GM12873 (cell line): ENCODE data around the gene SERPINA3.

ENCODE experiments used
- TF ChIP-seq, protein P1 (sequence below): IDR thresholded peaks from 2 replicates; pipeline ENCODE4 v1.5.1; 2012; ENCODE audit warnings: low read depth, mild to moderate bottlenecking, moderate library complexity, low read length, control low read depth; ENCODE audit not compliant: insufficient read depth; ENCODE audit errors: missing control alignments

The SERPINA3 gene

DNA sequence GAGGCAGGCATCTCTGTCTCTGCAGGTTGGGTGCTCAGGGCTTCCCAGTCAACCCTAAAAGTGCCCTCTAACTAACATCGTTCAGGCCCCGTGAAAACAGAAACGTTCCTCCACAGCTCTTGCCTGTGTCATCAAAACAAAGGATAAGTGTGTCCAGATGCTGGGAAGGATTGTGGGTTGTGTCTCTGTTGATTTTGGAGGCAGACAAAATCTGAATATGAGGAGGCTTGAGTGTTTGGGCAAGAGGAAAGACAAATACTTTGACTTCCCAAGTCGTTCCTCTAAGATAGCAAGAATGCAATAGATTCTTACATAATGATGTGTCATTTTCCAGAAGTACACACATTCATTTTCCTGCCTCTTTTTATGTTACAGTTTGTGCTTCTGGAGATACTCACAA, 52.9 kb downstream of the SERPINA3 start:
- TF ChIP-seq, protein P1, sequence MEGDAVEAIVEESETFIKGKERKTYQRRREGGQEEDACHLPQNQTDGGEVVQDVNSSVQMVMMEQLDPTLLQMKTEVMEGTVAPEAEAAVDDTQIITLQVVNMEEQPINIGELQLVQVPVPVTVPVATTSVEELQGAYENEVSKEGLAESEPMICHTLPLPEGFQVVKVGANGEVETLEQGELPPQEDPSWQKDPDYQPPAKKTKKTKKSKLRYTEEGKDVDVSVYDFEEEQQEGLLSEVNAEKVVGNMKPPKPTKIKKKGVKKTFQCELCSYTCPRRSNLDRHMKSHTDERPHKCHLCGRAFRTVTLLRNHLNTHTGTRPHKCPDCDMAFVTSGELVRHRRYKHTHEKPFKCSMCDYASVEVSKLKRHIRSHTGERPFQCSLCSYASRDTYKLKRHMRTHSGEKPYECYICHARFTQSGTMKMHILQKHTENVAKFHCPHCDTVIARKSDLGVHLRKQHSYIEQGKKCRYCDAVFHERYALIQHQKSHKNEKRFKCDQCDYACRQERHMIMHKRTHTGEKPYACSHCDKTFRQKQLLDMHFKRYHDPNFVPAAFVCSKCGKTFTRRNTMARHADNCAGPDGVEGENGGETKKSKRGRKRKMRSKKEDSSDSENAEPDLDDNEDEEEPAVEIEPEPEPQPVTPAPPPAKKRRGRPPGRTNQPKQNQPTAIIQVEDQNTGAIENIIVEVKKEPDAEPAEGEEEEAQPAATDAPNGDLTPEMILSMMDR: no peak

DNA sequence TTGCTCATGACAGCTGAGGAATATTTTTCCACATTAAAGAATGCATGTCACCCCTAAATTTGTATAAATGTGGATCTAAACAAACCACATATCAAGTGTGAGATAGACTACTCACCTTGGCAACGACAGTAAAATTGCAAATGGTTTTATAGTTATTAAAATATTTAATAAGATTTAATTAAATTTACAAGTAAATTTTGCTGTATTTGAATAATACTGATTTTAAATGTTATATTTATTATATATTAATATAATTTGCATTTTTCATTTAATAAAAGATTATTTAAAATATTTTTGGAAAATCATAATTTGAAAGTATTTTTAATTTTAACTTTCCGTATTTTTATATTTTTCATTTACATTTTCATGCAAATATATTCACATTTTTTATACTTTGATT, 53.4 kb downstream of the SERPINA3 start:
- TF ChIP-seq, protein P1: no peak

DNA sequence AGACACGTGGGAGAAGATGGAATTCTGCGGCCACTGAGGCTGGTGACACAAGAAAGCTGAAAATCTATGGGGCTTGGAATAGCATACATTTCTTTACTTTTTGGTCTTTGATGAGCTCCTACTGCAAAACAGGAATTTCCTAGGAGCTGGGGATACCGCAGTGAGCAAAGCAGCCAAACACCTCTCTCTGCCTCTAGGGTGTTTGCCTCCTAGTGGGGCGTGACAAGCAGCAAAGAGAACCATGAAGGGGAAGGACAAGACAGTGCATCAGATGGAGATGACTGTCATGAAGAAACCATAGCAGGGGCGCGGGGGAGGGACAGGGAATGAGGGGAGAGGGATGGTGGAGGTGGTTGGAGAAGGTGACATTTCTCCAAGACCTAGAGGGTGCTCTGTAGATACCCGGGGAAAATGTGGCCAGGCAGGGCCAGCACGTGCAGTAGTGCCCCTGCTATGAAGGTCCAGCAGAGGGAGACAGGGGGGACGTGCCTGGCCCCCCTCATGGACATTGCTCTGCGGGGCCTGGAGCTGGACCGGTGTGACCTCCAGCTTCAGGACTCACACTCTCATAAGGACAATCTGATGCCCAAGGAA, 58.6 kb downstream of the SERPINA3 start:
- TF ChIP-seq, protein P1: no peak

DNA sequence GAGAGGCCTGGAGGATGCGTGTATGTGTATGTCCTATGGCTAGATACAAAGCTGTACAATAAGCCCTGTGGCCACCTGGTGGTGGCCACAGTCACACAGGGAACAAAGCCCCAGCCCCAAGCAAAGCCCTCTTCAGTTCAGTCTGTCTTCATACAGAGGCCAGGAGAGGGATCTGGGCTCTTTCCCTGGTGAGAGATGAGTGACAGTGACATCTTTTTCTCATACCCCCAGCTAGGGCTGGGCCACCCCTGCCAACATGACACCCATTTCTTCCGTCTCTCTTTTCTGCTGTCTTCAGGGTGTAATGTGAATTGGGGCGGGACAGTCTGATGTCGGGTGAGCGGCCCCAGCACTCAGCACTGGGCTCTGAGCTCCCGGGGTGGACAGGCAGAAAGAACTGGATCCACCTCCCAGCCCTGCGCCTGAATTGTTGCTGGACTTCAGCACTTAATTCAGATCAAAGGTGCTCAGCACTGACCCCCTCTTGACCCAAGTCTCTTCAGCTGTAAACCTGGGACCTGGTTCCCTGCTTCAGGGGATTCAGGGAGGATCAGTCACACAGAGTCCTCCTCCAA, 59.8 kb downstream of the SERPINA3 start:
- TF ChIP-seq, protein P1: peak; percentile 2

DNA sequence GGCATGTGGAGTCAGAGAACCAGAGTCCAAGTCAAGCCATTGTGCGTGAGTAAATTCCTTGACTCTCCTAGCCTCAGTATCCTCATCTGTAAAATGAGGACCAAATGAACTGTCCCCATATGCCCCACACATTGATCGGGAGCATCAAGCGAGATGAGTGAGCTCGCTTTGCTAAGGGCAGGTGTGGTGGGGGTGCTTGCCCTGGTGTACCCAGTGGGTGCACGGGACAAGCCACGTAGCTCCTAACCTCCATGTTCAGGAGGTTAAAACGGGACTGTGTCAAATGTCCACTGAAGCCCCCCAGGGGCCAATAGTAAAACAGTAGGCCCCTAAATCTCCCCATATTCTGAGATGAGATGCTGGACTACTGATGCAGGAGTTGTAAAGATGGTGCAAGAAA, 60.9 kb downstream of the SERPINA3 start:
- TF ChIP-seq, protein P1: no peak
